Measurements from ENCODE around the gene KLK8. TPM values are rescaled to one million over a fixed set of nuclear protein-coding genes. Genes with fewer than 3 reads are reported as not detected.

Gene KLK8
- total RNA-seq, 1 donor from 2014 or later: not detected

- intact Hi-C loops (cut with DNase I): loop anchor here (1.0 kb wide), 1 partner anchor 73 kb away; no protein-coding TSS in a partner anchor
- no peak for DNase-seq (ENCODE audit: missing footprints)
- peak; percentile 59 for ATAC-seq
Measured at GRCh38 chr19:51020988-51021651, 19.7 kb upstream of the KLK8 start.

- no peak for DNase-seq (ENCODE audit: missing footprints)
- ATAC-seq: no peak
- intact Hi-C loops (cut with DNase I): loop anchor here (10.0 kb wide), 1 partner anchor 145 kb away; no protein-coding TSS in a partner anchor
Measured at GRCh38 chr19:51019544-51019925, 18.1 kb upstream of the KLK8 start, which contains the start of gene KLK10. KLK10 (minus strand) TSS chr19:51019709; CDS start chr19:51019130, 579 bp downstream.

- ATAC-seq: peak; percentile 21
- no peak for DNase-seq (ENCODE audit: missing footprints)
- intact Hi-C loops (cut with DNase I): loop anchor here (10.0 kb wide), 1 partner anchor 146 kb away; no protein-coding TSS in a partner anchor
Measured at GRCh38 chr19:51018745-51019543, 17.5 kb upstream of the KLK8 start.

- ATAC-seq: peak; percentile 21
Measured at GRCh38 chr19:51016798-51017683, 15.6 kb upstream of the KLK8 start.

GRCh38 chr19:51015691-51016267 is 14.4 kb upstream of the KLK8 start:
- ATAC-seq: no peak
- intact Hi-C loops (cut with DNase I): loop anchor here (10.0 kb wide), 1 partner anchor 149 kb away; no protein-coding TSS in a partner anchor

More at GRCh38 chr19:51016798-51017683, 15.6 kb upstream of the KLK8 start:
- intact Hi-C loops (cut with DNase I): loop anchor here (10.0 kb wide), 1 partner anchor 148 kb away; no protein-coding TSS in a partner anchor
- DNase-seq (ENCODE audit: missing footprints): no peak

GRCh38 chr19:51014242-51014641 is 12.8 kb upstream of the KLK8 start:
- ATAC-seq (no peak), DNase-seq (ENCODE audit: missing footprints) (no peak)
- intact Hi-C loops (cut with DNase I): loop anchor here (10.0 kb wide), 1 partner anchor 151 kb away; no protein-coding TSS in a partner anchor

More at GRCh38 chr19:51015691-51016267, 14.4 kb upstream of the KLK8 start:
- no peak for DNase-seq (ENCODE audit: missing footprints)

GRCh38 chr19:51012661-51013190 is 11.3 kb upstream of the KLK8 start:
- no peak for ATAC-seq
- no peak for DNase-seq (ENCODE audit: missing footprints)
- intact Hi-C loops (cut with DNase I): loop anchor here (10.0 kb wide), 1 partner anchor 152 kb away; no protein-coding TSS in a partner anchor

GRCh38 chr19:51010066-51010795 is 8.8 kb upstream of the KLK8 start:
- DNase-seq (ENCODE audit: missing footprints) (no peak), ATAC-seq (no peak)
- intact Hi-C loops (cut with DNase I): loop anchor here (10.0 kb wide), 1 partner anchor 155 kb away; no protein-coding TSS in a partner anchor

GRCh38 chr19:51009061-51009891 is 7.9 kb upstream of the KLK8 start:
- DNase-seq (ENCODE audit: missing footprints) (no peak), ATAC-seq (no peak)
- intact Hi-C loops (cut with DNase I): no loop called here

- ATAC-seq (no peak), DNase-seq (ENCODE audit: missing footprints) (no peak)
- intact Hi-C loops (cut with DNase I): no loop called here
Measured at GRCh38 chr19:51007488-51007887, 6.1 kb upstream of the KLK8 start.

- ATAC-seq: no peak
- DNase-seq (ENCODE audit: missing footprints): no peak
- intact Hi-C loops (cut with DNase I): no loop called here
Measured at GRCh38 chr19:51006406-51006805, 5.0 kb upstream of the KLK8 start.

- DNase-seq (ENCODE audit: missing footprints): no peak
- no peak for ATAC-seq
- intact Hi-C loops (cut with DNase I): no loop called here
Measured at GRCh38 chr19:51005248-51005647, 3.8 kb upstream of the KLK8 start.

GRCh38 chr19:51003316-51003715 is 1.9 kb upstream of the KLK8 start:
- intact Hi-C loops (cut with DNase I): no loop called here
- DNase-seq (ENCODE audit: missing footprints) (no peak), ATAC-seq (no peak)

- DNase-seq (ENCODE audit: missing footprints) (no peak), ATAC-seq (no peak)
- intact Hi-C loops (cut with DNase I): no loop called here
Measured at GRCh38 chr19:51002542-51003311, 1.3 kb upstream of the KLK8 start.

- DNase-seq (ENCODE audit: missing footprints) (no peak), ATAC-seq (no peak)
- intact Hi-C loops (cut with DNase I): no loop called here
Measured at GRCh38 chr19:51002089-51002532, 707 bp upstream of the KLK8 start.

- no peak for ATAC-seq
- DNase-seq (ENCODE audit: missing footprints): no peak
- intact Hi-C loops (cut with DNase I): no loop called here
Measured at GRCh38 chr19:51000981-51001380, 423 bp downstream of the KLK8 start.

Data from Right ventricle myocardium inferior (tissue), 1 donor.